HG03342 (cell line): ENCODE results near the gene SLC25A19.
A peak's percentile ranks its signal among the peaks of the same experiment; 100 is the strongest.
"Not testable (repeated sequence)": the region's sequence is repeated elsewhere in the genome, so short reads cannot be mapped to it uniquely, and the experiment has no call there.

Source experiments
- ATAC-seq: cut with Tn5 transposase; IDR thresholded peaks from one replicate; pipeline ENCODE4 v1.9.1; 2021; ENCODE audit warnings: mild to moderate bottlenecking, moderate library complexity; ENCODE audit not compliant: unreplicated experiment

The SLC25A19 gene

DNA sequence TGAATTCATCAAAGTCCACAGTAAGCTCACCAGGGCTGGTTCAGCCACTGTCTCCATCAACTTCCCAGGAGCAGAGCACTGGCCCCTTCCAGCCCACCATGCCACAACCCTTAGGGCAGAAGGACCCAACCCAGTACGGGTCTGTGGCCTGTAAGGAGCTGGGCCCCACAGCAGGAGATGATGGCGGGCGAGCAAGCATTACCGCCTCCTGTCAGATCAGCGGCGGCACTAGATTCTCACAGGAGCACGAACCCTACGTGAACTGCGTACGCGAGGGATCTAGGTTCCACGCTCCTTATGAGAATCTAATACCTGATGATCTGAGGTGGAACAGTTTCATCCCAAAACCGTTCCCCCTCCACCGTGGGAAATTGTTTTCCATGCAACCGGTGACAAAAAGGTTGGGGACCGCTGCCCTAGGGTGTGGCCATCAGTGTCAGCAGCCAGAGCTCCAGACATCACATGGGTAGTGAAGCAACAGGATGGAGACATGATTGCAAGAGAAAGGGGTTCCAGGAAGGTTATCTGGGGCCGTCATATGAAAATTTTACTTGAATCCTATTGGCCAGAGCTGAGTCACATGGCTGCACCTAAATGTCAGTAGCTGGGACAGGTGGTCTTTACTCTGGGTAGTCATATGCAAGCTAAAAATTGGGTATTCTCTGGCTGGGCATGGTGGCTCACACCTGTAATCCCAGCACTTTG lies 12.4 kb upstream of the SLC25A19 start:
- ATAC-seq, result no peak

DNA sequence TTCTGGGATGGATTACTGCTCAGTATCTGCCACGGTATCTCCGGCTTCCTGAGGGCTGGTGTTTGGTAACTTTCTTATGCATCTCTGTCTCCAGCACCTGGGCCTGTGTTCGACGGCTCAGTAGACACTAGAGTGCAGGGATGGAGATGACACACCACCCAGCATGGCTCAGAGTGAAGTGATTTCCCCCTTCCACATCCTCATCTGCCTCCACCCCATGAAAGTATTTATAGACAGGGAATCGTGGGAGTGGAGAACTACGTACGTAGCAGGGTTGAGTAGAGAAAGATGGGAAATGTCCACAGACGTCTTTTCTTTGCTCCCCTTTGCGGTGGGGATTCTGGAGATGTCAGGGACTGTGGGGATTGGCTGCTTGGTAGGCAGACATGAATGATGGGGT lies 11.8 kb upstream of the SLC25A19 start:
- ATAC-seq, result no peak

DNA sequence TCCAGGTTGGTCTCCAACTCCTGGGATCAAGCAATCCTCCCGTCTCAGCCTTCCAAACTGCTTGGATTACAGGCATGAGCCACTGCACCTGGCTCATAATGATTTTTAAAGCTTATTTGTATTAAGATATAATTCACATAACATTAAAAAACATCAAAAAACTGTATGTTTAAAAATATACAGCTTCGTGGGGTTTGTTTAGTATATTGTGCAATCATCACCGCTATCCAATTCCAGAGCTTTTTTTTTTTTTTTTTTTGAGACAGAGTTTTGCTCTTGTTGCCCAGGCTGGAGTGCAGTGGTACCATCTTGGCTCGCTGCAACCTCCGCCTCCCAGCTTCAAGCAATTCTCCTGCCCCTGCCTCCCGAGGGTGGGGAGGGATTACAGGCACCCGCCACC lies 11.0 kb upstream of the SLC25A19 start:
- ATAC-seq, result no peak

DNA sequence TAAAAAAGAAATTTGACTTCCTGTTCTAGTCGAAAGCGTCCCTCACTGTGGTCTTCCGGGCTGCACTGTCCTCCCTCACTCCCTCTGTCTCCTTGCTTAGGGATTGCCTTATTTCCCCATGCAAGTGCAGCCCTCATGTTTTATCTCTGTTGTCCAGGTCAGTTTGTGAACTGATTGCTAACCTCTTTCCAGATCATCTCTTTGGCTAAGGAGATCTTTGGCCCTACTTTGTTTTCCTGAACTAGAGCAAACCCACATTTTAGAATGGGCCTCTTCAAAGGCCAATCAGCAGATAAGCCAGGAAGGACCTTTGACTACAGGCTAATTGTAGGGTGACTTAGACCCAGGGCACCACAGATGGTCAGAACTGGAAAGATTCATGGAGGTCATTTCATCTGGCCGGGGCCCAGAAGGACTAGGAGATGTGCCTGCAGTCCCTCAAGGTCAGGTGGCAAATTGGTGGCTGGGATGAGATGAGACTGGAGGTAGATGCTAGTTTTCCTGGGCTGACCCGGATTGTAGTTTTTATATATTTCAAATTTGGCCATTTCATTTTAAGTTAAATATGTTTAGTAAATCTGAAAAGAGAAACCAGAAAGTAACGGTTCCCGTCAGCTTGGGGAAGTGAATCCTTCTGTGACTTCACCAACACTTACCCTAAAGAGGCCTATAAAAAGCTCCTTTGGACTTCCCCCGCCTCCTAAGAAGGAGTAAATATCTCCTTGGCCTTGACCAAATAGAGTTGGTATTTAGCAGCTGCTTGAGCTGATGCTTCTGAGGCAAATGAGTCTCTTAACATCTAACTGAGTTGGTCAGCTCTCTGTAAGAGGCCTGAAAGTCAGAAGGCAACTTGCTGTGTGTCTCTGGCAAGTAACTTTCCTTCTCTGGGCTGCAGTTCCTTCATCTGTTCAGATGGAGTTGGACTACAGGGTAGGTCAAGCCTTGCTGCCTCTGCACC lies 6.2 kb upstream of the SLC25A19 start:
- ATAC-seq, result peak; percentile 64

DNA sequence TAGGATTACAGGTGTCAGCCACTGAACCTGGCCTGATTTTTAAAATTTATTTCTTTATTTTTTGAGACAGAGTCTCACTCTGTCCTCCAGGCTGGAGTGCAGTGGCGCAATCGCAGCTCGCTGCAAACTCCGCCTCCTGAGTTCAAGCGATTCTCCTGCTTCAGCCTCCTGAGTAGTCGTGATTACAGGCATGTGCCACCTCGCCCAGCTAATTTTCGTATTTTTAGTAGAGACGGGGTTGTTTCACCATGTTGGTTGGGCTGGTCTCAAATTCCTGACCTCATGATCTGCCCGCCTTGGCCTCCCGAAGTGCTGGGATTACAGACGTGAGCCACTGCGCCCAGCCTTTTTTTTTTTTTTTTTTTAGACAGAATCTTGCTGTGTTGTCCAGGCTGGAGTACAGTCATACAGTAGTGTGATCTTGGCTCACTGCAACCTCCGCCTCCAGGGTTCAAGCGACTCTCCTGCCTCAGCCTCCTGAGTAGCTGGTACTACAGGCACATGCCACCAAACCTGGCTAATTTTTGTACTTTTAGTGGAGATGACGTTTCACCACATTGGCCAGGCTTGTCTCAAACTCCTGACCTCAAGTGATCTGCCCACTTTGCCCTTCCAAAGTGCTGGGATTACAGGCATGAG lies 3.7 kb upstream of the SLC25A19 start:
- ATAC-seq, result not testable (repeated sequence)

DNA sequence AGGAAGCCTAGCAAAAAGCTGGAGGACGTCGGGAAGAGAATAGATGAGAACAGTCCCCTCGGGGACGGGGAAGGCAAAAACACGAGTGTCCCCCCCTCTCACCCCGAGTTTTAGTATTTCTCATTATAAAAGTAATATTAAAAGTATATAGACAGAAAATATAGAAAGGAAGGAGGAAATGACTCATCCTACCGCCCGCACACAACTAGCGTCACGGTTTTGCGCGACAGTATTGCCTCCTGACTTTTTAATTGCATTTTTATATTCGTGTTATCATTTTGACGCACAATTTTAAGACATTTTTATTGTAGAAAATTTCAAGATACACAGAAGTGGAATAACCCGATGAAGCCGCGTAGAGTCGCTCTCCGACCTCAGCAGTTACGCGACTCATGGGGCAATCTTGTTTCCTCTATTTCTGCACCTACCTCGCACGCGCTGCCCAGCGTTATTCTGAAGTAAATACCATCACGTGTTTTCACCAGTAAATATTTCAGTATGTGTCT lies 652 bp upstream of the SLC25A19 start:
- peak; percentile 4 for ATAC-seq

DNA sequence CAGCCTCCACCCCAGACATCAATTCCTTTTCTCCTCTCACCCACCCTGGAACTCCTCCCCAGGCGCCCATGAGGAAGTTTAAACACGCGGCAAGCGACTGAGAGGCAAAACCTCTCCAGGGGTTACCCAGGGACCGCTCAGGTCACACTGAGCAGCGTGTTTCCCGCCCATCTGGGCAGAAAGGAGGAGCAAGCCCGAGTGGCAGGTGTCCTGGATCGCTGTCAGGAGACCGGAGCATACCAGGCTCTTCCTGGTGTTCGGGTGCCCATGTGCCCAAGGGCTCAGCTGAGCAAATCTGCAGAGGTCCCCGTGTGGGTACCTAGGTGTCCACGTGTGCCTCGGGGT lies 491 bp downstream of the SLC25A19 start:
- ATAC-seq, result peak; percentile 17

DNA sequence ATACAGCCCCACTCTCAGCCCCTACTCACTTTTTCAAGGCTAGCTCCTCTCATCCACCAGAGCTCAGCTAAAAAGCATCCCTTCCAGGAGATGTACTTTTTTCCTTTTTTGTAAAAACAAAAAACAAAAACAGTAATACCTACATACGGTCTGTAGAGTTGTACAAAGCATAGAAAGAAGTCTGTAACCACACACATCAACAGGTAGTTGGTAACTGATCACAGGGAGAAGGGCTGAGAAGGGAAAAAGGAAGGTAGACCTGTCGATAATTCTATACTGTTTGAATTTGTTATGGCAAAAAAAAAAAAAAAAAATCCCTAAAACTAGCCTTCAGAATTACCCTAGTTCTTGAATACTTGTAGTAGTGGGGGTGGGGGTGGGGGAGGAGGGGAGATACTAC lies 874 bp downstream of the SLC25A19 start:
- no peak for ATAC-seq

DNA sequence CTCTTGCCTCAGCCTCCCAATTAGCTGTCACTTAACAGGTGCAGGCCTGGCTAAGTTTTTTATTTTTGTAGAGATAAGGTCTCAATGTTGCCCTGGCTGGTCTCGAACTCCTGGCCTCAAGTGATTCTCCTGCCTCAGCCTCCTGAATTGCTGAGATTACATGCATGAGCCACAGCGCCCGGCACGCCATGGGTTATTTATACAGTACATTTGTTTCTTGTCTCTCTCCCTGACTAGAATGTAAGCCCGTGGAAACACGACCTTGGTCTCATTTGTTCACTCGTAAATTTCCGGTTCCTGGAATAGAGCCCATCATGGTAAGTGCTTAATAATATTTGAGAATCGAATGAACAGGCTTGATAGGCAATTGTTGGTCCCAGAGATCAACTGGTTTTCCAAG lies 2.0 kb downstream of the SLC25A19 start:
- no peak for ATAC-seq

DNA sequence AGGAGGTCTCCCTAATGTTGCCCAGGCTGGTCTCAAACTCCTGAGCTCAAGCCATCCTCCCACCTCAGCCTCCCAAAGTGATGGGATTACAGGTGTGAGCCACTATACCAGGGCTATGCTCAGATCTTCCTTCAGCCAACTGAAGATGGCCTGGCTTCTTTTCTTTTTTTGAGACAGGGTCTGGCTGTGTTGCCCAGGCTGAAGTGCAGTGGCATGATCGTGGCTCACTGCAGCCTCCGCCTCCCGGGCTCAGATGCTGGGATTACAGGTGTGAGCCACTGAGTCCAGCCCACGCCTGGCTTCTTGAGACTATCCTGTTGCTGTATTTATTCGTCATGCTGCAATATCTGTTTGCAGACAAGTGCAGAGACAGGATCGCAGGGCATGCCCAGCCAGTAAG lies 4.1 kb downstream of the SLC25A19 start:
- ATAC-seq, result no peak

DNA sequence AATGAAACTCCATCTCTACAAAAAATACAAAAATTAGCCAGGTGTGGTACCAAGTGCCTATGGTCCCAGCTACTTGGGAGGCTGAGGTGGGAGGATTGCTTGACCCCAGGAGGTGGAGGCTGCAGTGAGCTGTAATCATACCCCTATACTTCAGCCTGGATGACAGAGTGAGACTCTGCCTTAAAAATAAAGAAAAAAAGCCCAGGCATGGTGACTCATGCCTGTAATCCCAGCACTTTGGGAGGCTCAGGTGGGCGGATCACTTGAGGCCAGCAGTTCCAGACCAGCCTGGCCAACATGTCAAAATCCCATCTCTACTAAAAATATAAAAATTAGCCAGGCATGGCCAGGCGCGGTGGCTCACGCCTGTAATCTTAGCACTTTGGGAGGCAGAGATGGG lies 9.0 kb downstream of the SLC25A19 start:
- not testable (repeated sequence) for ATAC-seq

DNA sequence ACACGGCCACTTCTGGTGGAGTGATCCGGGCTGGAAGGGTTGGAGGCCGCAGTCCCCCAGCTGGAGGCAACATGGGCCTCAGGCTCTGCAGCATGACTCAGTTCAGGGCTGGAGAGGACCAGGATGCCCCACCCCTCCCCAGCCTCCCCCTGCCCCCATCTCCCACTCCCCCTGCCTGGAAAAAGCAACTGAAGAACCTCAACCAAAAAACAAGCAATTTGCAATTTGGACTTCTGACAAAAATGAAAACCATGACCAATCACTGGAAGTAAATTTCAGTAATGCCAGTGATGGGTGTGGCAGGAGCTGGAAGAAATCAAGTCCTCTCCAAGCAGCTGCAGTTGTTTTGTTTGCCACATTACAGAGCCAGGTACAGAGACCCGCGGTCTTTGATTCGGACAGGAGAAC lies 11.6 kb downstream of the SLC25A19 start:
- no peak for ATAC-seq

DNA sequence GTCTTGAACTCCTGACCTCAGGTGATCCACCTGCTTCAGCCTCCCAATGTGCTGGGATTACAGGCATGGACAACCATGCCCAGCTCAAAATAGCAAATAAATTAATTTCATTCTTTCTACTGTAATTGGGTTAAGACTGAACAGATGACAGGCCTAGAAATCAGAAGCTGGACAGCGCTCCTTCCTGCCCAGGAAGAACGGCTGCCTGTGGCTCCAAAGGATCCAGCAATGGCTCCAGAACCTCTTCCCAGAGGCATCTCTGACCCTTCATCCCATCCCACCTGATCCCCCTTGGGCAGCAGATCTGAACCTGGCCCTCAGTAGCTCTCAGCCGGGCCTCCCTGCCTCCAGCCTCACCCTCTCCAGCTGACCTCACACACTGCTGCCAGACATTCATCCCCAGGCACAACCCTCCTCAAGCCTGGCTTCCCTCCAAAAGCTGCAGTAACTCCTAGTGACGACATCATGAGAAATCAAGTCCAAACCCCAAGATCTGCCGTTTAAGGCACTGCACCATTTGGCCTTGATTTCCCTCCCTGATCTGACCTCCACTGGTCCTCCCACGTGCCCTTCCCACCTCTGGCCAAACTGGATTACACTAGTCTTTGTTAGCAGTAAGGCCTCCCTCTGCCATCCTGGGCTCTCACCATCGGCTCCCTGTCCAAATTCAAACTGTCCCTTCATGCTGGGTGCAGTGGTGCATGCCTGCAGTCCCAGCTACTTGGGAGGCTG lies 15.1 kb downstream of the SLC25A19 start:
- ATAC-seq, result no peak

DNA sequence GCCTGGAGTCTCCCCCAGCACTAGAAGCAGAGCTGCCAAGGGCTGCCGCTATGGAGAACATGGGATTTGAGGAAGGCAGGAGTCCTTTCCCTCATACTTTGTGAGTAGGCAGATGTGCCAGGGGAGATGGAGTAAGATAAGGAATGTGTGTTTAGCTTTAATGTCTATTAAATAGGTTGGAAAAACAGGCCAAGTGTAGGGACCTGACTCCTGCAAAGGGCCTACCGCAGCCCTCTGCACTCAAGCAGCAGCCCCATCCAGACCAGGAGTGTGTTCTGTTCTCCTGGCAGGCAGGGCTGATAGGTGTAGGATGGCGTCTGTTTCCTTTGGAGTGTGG lies 16.4 kb downstream of the SLC25A19 start:
- no peak for ATAC-seq

DNA sequence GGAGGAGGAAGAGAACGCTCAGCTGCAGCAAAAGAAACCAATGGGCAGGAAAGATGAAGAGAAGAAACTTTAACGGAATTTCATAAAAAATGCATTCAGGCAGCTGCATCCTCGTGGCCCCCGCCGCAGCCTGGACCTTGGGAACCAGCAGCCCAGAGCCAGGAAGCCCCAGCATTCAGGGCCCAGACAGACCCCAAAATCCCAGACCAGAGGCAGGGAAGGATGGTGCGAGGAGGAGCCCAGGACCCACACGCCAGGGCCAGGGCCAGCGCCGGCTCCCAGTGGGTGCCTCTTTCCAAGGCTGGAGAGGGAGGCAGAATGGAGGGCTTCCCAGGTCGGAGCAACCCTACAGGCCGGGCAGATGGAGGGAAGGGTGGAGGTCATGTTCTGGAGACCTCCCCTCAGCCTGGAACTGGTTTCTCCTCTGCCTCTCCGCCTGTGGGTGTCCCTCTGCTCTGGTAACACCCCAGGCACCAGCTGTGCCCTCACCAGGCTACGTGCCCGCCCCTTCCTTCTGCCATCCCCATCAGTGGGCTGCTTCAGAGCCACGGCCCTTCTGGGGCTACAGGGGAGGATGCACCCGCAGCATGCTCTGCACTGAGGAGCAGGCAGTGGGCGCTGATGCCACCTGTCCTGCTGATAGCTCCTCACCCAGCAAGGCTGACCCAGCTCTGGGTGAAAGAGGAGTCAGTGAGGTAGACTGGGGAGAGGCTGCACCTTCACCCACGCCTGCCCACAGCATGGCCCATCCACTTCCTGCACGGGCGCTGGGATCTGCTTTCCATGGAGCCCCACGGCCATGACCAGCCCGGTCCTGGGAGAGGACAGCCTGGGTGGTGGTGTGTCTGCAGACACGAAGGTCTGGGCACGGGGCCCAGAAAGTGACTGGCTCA lies 17.0 kb downstream of the SLC25A19 start:
- ATAC-seq, result no peak

DNA sequence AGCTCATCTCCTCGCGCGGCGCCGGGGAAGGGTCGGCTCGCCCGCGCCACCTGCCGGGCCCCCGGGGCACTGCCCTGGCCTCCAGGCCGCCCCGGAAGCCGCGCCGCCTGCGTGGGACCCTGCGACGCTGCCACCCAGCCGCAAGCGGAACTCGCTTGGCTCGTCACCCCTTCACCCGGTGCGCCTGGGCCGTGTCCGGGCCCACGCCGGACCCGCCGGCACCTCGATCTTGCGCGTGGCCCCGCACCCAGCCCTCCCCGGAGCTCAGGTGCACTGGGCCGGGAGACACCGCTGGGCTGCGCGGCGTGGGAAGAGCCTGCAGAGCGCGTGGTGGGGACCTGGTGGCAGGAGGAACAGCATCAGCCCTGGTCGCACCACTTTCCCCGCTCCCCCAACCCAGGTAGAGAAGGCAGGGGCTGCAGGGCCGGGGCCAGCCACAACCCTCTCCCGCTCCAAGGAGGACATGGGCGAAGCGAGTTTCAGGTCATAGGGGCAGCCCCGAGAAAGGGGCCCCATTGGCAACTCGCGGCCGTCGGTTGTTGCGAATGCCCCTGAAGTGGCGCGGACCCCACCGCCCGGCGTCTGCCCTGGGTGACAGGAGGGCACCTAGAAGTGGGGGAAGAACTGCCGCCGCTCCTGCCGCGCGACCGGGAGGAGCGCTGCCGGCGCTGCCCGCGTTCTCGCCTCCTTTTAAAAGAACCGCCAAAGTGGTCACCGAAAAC lies 17.8 kb downstream of the SLC25A19 start:
- ATAC-seq, result peak; percentile 73

DNA sequence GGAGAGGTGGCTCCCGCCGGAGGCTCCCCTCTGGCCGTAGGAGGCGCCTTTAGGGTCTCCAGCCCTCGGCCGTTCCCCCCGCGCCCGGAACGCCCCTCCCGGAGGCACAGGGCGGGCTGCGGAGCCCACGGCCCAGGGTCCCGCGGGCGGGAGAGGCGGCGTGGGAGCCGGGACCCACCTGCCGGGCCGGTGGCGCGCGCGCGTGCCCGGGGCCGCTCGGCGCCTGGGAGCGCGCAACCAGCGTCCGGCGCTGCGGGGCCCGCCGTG lies 18.3 kb downstream of the SLC25A19 start, which contains the start of gene MIF4GD:
Gene MIF4GD, minus strand, starts transcription at position 266 of the 267 bp plus-strand sequence. CDS start 1,036 bp downstream, outside the sequence.
- no peak for ATAC-seq

DNA sequence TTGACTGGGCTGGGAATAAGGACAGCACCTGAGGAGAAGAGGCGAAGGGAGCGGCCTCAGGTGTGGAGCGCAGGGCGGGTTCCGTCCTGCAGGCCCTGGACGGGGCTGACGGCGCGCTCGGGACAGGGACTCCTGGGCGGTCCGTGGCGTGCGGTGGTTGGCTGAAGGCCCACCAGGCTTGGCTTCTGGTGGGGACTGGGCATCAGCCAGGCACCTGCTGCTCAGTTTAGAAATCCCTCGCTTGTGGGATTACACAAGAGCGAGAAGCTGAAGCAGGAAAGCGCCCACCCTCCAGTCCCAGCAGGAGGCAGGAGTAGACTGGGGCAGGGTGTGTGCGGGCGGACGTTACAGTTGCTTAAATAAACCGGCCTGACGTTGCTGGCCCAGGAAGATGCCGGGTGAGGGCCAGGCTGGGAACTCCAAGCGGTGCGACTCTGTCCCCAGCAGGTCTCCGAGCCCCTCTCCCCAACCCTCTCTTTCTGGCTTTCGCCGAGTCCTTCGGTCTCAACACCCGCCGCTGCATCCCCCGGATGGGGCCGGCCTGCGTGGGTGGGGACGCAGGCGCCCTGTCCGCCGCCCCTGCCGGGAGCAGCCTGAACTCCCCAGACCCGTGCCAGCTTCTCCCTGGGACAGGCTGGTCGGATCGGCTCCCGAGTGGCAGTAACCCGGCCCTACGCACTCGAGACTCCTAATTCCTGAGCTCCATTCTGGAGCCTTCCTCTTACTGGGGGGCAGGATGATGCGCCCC lies 18.8 kb downstream of the SLC25A19 start:
- peak; percentile 34 for ATAC-seq

DNA sequence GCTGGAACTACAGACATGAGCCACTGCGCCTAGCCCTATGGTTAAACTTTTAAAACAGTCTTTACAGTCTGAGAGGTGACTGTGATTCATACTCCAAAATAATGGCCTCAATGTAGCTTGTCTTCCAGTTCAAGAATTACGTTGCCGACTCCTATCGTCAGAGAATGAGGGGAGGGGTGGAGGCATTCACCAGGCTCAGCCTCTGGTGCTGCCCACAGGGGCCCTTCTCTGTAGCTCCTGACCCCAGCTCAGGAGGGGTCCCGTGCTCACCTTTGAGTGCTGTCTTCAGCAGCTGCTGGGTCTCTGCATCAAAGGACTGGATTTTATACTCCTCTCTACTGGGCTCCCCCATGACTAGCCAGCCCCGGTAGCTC lies 19.4 kb downstream of the SLC25A19 start:
- no peak for ATAC-seq
